HAP-1 (cell line): Measurements from ENCODE around the gene BOLA3.
"Not testable (repeated sequence)": the region's sequence is repeated elsewhere in the genome, so short reads cannot be mapped to it uniquely, and the experiment has no call there.

Experiments
- DNase-seq, 2 experiments: peaks; one replicate each; pipeline ENCODE4 v3.0.0-alpha.2; 2016 to 2020; ENCODE audit warnings: low spot score in 2 of 2
- H3K27me3 ChIP-seq: fragments of 250-450 bp; sonication (Bioruptor Pico); 2 replicates; pipeline ENCODE4 v1.5.1; 2020; ENCODE audit warnings: low read depth, mild to moderate bottlenecking, moderate library complexity
- H3K36me3 ChIP-seq: fragments of 250-450 bp; sonication (Bioruptor Pico); replicated peaks from 2 replicates; pipeline ENCODE4 v1.5.1; 2020; ENCODE audit warnings: mild to moderate bottlenecking
- H3K4me1 ChIP-seq: fragments of 250-450 bp; sonication (Bioruptor Pico); 2 replicates; pipeline ENCODE4 v1.5.1; 2020; ENCODE audit warnings: mild to moderate bottlenecking
- H3K4me3 ChIP-seq: fragments of 250-450 bp; sonication (Bioruptor Pico); 2 replicates; pipeline ENCODE4 v1.5.1; 2020; ENCODE audit warnings: mild to moderate bottlenecking, moderate library complexity
- H3K9me3 ChIP-seq: fragments of 250-450 bp; sonication (Bioruptor Pico); 2 replicates; pipeline ENCODE4 v1.5.1; 2020; ENCODE audit warnings: mild to moderate bottlenecking, moderate library complexity
- in situ Hi-C: fragments of 300-500 bp; cut with MboI; formaldehyde crosslinking; loops from 3 replicates; pipeline ENCODE4 v1.14.3; 2020; ENCODE audit warnings: low sequenced_read_pairs, inconsistent platforms, mixed read lengths

The BOLA3 gene

GRCh38 chr2:74147727-74148456 lies at the start of gene BOLA3:
BOLA3 (minus strand) TSS chr2:74147912; CDS start chr2:74147874, 38 bp downstream.
- Histone ChIP-seq H3K36me3 (peaks cover 27% of the 10 kb centered on the region), H3K4me3 (peak within 1 kb of the TSS; percentile 84), H3K9me3 (no peaks in the 10 kb centered on the region), H3K4me1 (peaks cover 16% of the 10 kb centered on the region), H3K27me3 (no peaks in the 10 kb centered on the region)
- DNase-seq, result peak; percentile 80 to 94
- in situ Hi-C loops, result no loop called here

DNA sequence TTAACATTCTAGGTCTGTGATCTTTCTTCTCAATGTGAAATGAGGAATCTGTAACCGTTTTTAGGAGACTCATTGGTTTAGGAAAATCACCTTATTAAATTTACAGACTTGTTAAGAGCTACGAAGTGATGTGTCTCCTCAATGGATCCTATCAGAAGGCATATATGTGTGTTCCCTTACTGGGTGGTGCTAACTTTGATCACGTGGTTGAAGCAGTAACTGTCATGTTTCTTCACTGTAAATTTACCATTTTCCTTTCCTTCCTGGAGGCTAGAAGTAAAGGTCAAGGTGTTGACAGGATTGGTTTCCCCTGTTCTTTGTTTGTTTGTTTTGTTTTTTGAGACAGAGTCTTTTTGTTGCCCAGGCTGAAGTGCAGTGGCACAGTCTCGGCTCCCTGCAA lies 49.3 kb upstream of the BOLA3 start:
- Histone ChIP-seq H3K36me3 (peaks cover 19% of the 10 kb centered on the region), H3K27me3 (no peaks in the 10 kb centered on the region), H3K4me1 (peaks cover 32% of the 10 kb centered on the region), H3K4me3 (no peak overlapping the region), H3K9me3 (no peaks in the 10 kb centered on the region)
- in situ Hi-C loops, result no loop called here
- DNase-seq, result no peak

DNA sequence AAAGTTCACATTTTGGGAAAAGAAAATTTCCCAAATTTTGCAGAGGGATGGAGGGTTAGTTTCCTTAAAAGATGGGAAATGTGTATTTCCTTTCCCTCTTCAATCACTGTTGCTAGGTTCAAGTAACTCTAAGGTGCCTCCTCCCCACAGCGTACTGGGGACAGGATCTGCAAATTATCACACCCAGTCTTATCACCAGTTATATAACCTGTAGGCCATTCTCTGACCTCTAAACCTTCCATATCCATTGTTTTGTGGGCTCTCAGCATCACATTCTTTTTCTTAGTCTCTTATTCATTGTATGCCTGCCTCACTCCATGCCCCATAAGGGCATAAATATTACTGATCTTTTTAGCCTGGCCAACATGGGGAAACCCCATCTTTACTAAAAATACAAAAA lies 47.1 kb upstream of the BOLA3 start:
- no peaks in the 10 kb centered on the region for H3K9me3 ChIP-seq
- no peak overlapping the region for H3K4me3 ChIP-seq
- DNase-seq, result no peak
- in situ Hi-C loops, result no loop called here
- H3K36me3 ChIP-seq, result peaks cover 11% of the 10 kb centered on the region
- H3K27me3 ChIP-seq, result no peaks in the 10 kb centered on the region
- peaks cover 19% of the 10 kb centered on the region for H3K4me1 ChIP-seq

DNA sequence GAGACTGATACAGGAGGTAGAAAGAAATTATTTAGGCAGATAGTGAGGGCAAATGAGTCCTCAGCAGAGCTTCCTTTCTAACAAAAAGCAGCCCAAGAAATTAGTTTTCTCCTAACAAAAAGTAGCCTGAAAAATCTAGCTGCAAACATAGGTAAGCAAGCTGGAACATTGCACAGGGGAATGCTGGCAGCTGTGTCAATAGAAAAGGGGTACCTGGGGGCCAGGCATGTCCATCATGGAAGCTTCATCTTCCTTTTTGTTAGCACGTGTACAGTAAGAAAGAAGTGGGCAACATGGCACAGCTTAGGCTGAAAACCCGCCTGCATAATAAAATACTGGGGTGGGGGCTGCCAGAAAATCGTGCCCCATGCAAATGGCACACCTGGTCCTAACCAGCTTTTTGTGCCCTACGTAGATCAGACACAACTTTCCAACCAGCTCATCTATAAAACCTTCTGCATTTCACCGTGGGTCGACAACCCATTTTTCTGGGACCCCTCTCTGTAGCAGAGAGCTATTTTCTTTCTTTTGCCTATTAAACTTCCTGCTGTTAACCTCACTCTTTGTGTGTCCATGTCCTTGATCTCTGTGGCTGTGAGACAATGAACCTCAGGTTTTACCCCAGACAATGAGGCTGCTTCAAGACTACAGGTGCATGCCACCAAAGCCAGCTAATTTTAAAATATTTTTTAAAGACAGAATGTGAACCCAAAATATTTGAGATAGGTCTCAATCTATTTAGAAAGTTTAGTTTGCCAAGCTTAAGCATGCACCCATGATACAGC lies 44.1 kb upstream of the BOLA3 start:
- Histone ChIP-seq H3K4me1 (peaks cover 9% of the 10 kb centered on the region), H3K9me3 (no peaks in the 10 kb centered on the region), H3K4me3 (no peak overlapping the region), H3K27me3 (no peaks in the 10 kb centered on the region), H3K36me3 (no peaks in the 10 kb centered on the region)
- no peak for DNase-seq
- in situ Hi-C loops, result no loop called here

DNA sequence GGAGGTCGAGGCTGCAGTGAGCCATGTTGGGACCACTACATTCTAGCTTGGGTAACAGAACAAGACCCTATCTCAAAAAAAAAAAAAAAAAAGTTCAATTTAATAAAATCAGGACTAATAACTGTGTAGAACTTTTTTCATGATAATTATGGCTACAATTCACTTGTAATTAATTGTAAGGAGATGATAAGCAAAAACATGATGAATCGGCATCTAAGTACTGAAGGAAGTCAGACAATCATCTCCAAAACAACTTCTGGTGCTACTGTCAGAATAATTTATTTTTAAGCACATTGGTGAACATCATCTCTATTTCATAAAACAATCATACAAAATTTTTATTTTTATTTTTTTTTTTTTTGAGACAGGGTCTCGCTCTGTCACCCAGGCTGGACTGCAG lies 41.0 kb upstream of the BOLA3 start:
- Histone ChIP-seq H3K4me3 (no peak overlapping the region), H3K9me3 (no peaks in the 10 kb centered on the region), H3K4me1 (peaks cover 7% of the 10 kb centered on the region; the same call in 1 of the 2 replicates), H3K36me3 (no peaks in the 10 kb centered on the region), H3K27me3 (no peaks in the 10 kb centered on the region)
- no peak for DNase-seq
- in situ Hi-C loops, result no loop called here

GRCh38 chr2:74188018-74188601 lies 40.4 kb upstream of the BOLA3 start:
- Histone ChIP-seq H3K4me3 (no peak overlapping the region), H3K36me3 (no peaks in the 10 kb centered on the region), H3K9me3 (no peaks in the 10 kb centered on the region), H3K4me1 (peaks cover 7% of the 10 kb centered on the region; the same call in 1 of the 2 replicates), H3K27me3 (no peaks in the 10 kb centered on the region)
- in situ Hi-C loops, result no loop called here
- DNase-seq, result no peak

DNA sequence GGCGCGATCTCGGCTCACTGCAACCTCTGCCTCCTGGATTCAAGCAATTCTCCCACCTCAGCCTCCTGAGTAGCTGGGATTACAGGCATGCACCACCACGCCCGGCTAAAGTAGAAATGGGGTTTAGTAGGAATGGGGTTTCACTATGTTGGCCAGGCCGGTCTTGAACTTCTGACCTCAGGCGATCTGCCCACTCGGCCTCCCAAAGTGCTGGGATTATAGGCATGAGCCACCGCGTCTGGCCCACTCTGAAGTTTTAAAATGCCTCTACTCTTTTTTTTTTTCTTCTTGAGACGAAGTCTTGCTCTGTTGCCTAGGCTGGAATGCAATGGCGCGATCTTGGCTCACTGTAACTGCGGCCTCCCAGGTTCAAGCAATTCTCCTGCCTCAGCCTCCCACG lies 39.0 kb upstream of the BOLA3 start:
- H3K36me3 ChIP-seq, DNase-seq, H3K27me3 ChIP-seq, in situ Hi-C loops, H3K9me3 ChIP-seq, H3K4me3 ChIP-seq, H3K4me1 ChIP-seq: not testable (repeated sequence)

- no peak for DNase-seq
- Histone ChIP-seq H3K4me1 (peaks cover 2% of the 10 kb centered on the region; the same call in 1 of the 2 replicates), H3K4me3 (no peak overlapping the region), H3K36me3 (no peaks in the 10 kb centered on the region), H3K27me3 (no peaks in the 10 kb centered on the region), H3K9me3 (no peaks in the 10 kb centered on the region)
- in situ Hi-C loops, result no loop called here
Observed at GRCh38 chr2:74186038-74186437, 38.3 kb upstream of the BOLA3 start.

- in situ Hi-C loops, result no loop called here
- Histone ChIP-seq H3K27me3 (no peaks in the 10 kb centered on the region), H3K4me1 (peaks cover 2% of the 10 kb centered on the region; the same call in 1 of the 2 replicates), H3K9me3 (no peaks in the 10 kb centered on the region), H3K36me3 (no peaks in the 10 kb centered on the region), H3K4me3 (no peak overlapping the region)
- no peak for DNase-seq
Observed at GRCh38 chr2:74183878-74184277, 36.2 kb upstream of the BOLA3 start.

- DNase-seq, result peak; percentile 6 to 40
- no peak overlapping the region for H3K4me3 ChIP-seq
- H3K9me3 ChIP-seq, result peaks cover 3% of the 10 kb centered on the region; the same call in 1 of the 2 replicates
- H3K36me3 ChIP-seq, result peaks cover 8% of the 10 kb centered on the region
- H3K4me1 ChIP-seq, result peaks cover 7% of the 10 kb centered on the region; the same call in 1 of the 2 replicates
- no peaks in the 10 kb centered on the region for H3K27me3 ChIP-seq
- in situ Hi-C loops, result no loop called here
Observed at GRCh38 chr2:74181739-74182138, 34.0 kb upstream of the BOLA3 start.

DNA sequence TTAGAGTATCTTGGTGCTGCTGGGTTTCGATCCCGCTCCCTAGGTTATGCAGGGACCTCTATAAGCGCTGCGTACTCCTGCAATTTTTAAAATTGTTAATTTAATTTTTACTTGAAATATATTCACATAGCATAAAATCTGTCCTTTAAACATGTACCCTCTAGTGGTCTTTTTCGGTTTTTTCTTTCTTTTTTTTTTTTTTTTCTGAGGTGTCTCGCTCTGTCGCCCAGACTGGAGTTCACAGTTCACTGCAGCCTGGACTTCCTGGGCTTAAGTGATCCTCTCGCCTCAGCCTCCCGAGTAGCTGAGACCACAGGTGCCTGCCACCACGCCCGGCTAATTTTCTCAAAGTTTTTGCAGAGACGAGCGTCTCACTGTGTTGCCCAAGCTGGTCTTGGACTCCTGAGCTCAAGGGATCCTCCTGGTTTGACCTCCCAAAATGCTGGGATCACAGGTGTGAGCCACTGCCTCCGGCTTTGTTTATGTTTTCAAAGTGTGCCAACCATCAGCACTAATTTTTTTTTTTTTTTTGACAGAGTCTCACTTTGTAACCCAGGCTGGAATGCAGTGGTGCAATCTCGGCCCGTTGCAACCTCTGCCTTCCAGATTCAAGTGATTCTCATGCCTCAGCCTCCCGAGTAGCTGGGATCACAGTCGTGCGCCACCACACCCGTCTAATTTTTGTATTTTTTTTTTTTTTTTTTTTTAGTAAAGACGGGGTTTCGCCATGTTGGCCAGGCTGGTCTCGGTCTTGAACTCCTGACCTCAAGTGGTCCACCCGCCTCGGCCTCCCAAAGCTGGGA lies 31.6 kb upstream of the BOLA3 start:
- in situ Hi-C loops, result no loop called here
- no peaks in the 10 kb centered on the region for H3K27me3 ChIP-seq
- H3K9me3 ChIP-seq, result peaks cover 11% of the 10 kb centered on the region
- H3K4me1 ChIP-seq, result peaks cover 12% of the 10 kb centered on the region; the same call in 1 of the 2 replicates
- DNase-seq, result no peak
- H3K4me3 ChIP-seq, result peak overlapping the region; percentile 97
- peaks cover 9% of the 10 kb centered on the region for H3K36me3 ChIP-seq

GRCh38 chr2:74178211-74179062 lies 30.7 kb upstream of the BOLA3 start, which contains the start of gene MOB1A:
MOB1A (minus strand) TSS chr2:74178879; CDS start chr2:74178674, 205 bp downstream.
- peak; percentile 98 to 99 for DNase-seq
- peaks cover 11% of the 10 kb centered on the region for H3K9me3 ChIP-seq
- peaks cover 12% of the 10 kb centered on the region; the same call in 1 of the 2 replicates for H3K4me1 ChIP-seq
- peak within 1 kb of the TSS; percentile 97 for H3K4me3 ChIP-seq
- no peaks in the 10 kb centered on the region for H3K27me3 ChIP-seq
- peaks cover 9% of the 10 kb centered on the region for H3K36me3 ChIP-seq
- in situ Hi-C loops, result no loop called here
